ENCODE results near the gene STEAP1. TPM values are rescaled to one million over a fixed set of nuclear protein-coding genes. Genes with fewer than 3 reads are reported as not detected.
A peak's percentile ranks its signal among the peaks of the same experiment; 100 is the strongest.

Gene STEAP1
- total RNA-seq, 2 donors from 2014 or later: 0.66 to 3.8 TPM

GRCh38 chr7:90210475-90210874 lies 56.2 kb downstream of the STEAP1 start:
- no peak overlapping the region for H3K27ac ChIP-seq (ENCODE audit: low read depth, low read length)
- H3K36me3 ChIP-seq (ENCODE audit: control insufficient read depth, insufficient read depth, low read length): no peaks in the 10 kb centered on the region
- Mint-ChIP-seq H3K9me3 (no peaks in the 10 kb centered on the region), H3K36me3 (ENCODE audit: low read depth) (no peaks in the 10 kb centered on the region), H3K27ac (no peak overlapping the region), H3K27me3 (ENCODE audit: insufficient read depth) (peaks cover 21% of the 10 kb centered on the region), H3K4me1 (peaks cover 13% of the 10 kb centered on the region), H3K4me3 (no peak overlapping the region)
- WGBS, 2 experiments (ENCODE audit: insufficient coverage in 1 of 2, insufficient read length in 1 of 2): 40 to 73% methylated on average over 1 to 5 of the region's 5 CpGs
- H3K4me3 ChIP-seq (ENCODE audit: low read length): no peak overlapping the region
- TF ChIP-seq CTCF (conservative IDR thresholded peaks at IDR 0.05): no peak
- DNase-seq: no peak
- peaks cover 19% of the 10 kb centered on the region for H3K27me3 ChIP-seq (ENCODE audit: control insufficient read depth, insufficient read depth, low read length, poor library complexity, severe bottlenecking)
- H3K4me1 ChIP-seq (ENCODE audit: control insufficient read depth, insufficient read depth, low read length): no peaks in the 10 kb centered on the region
- no peak overlapping the region for H3K9ac ChIP-seq (ENCODE audit: extremely low read depth, low read length, poor library complexity, severe bottlenecking)
- no peaks in the 10 kb centered on the region for H3K9me3 ChIP-seq (ENCODE audit: control insufficient read depth, low read length)

- Histone ChIP-seq H3K27ac (ENCODE audit: low read depth, low read length) (no peak overlapping the region), H3K4me1 (ENCODE audit: control insufficient read depth, insufficient read depth, low read length) (no peaks in the 10 kb centered on the region), H3K9ac (ENCODE audit: extremely low read depth, low read length, poor library complexity, severe bottlenecking) (peak overlapping the region; percentile 24), H3K27me3 (ENCODE audit: control insufficient read depth, insufficient read depth, low read length, poor library complexity, severe bottlenecking) (peaks cover 19% of the 10 kb centered on the region), H3K4me3 (ENCODE audit: low read length) (peak overlapping the region; percentile 88), H3K36me3 (ENCODE audit: control insufficient read depth, insufficient read depth, low read length) (no peaks in the 10 kb centered on the region), H3K9me3 (ENCODE audit: control insufficient read depth, low read length) (no peaks in the 10 kb centered on the region)
- Mint-ChIP-seq H3K4me1 (peaks cover 13% of the 10 kb centered on the region), H3K9me3 (no peaks in the 10 kb centered on the region), H3K27ac (no peak overlapping the region), H3K4me3 (no peak overlapping the region), H3K36me3 (ENCODE audit: low read depth) (no peaks in the 10 kb centered on the region), H3K27me3 (ENCODE audit: insufficient read depth) (peaks cover 21% of the 10 kb centered on the region)
- DNase-seq: peak; percentile 61
- 15 to 21% methylated on average over 5 to 11 of the region's 11 CpGs for WGBS, 2 experiments (ENCODE audit: insufficient coverage in 1 of 2, insufficient read length in 1 of 2)
- TF ChIP-seq CTCF (conservative IDR thresholded peaks at IDR 0.05): no peak
Measured at GRCh38 chr7:90210981-90211380, 56.7 kb downstream of the STEAP1 start.

GRCh38 chr7:90211391-90212148 lies 57.3 kb downstream of the STEAP1 start, which contains the start of gene STEAP2:
STEAP2 (plus strand) TSS chr7:90211740; CDS start chr7:90225083, 13,343 bp downstream.
- peaks cover 19% of the 10 kb centered on the region for H3K27me3 ChIP-seq (ENCODE audit: control insufficient read depth, insufficient read depth, low read length, poor library complexity, severe bottlenecking)
- H3K36me3 ChIP-seq (ENCODE audit: control insufficient read depth, insufficient read depth, low read length): no peaks in the 10 kb centered on the region
- H3K4me1 ChIP-seq (ENCODE audit: control insufficient read depth, insufficient read depth, low read length): no peaks in the 10 kb centered on the region
- no peak within 1 kb of the TSS for H3K27ac Mint-ChIP-seq
- peak; percentile 96 for DNase-seq
- WGBS, 2 experiments (ENCODE audit: insufficient coverage in 1 of 2, insufficient read length in 1 of 2): 0 to 3% methylated on average over 4 to 73 of the region's 73 CpGs
- no peaks in the 10 kb centered on the region for H3K36me3 Mint-ChIP-seq (ENCODE audit: low read depth)
- H3K27ac ChIP-seq (ENCODE audit: low read depth, low read length): no peak within 1 kb of the TSS
- peak within 1 kb of the TSS; percentile 24 for H3K9ac ChIP-seq (ENCODE audit: extremely low read depth, low read length, poor library complexity, severe bottlenecking)
- H3K4me1 Mint-ChIP-seq: peaks cover 18% of the 10 kb centered on the region
- peak within 1 kb of the TSS; percentile 88 for H3K4me3 ChIP-seq (ENCODE audit: low read length)
- no peaks in the 10 kb centered on the region for H3K9me3 Mint-ChIP-seq
- H3K4me3 Mint-ChIP-seq: no peak within 1 kb of the TSS
- H3K9me3 ChIP-seq (ENCODE audit: control insufficient read depth, low read length): no peaks in the 10 kb centered on the region
- TF ChIP-seq CTCF (conservative IDR thresholded peaks at IDR 0.05): peak; percentile 81
- peaks cover 20% of the 10 kb centered on the region for H3K27me3 Mint-ChIP-seq (ENCODE audit: insufficient read depth)
